Endometrium (tissue), 2 donors: ENCODE measurements around the gene POLR1E.
"Not testable (repeated sequence)": the region's sequence is repeated elsewhere in the genome, so short reads cannot be mapped to it uniquely, and the experiment has no call there.

Experiments
- FAIRE-seq: peaks from 2 replicates; lab custom pipeline; 2012; peaks lifted over from hg19 to GRCh38; lab: Jason Lieb, UNC
- donor health status: control.
- donor health status: control.

The POLR1E gene

DNA sequence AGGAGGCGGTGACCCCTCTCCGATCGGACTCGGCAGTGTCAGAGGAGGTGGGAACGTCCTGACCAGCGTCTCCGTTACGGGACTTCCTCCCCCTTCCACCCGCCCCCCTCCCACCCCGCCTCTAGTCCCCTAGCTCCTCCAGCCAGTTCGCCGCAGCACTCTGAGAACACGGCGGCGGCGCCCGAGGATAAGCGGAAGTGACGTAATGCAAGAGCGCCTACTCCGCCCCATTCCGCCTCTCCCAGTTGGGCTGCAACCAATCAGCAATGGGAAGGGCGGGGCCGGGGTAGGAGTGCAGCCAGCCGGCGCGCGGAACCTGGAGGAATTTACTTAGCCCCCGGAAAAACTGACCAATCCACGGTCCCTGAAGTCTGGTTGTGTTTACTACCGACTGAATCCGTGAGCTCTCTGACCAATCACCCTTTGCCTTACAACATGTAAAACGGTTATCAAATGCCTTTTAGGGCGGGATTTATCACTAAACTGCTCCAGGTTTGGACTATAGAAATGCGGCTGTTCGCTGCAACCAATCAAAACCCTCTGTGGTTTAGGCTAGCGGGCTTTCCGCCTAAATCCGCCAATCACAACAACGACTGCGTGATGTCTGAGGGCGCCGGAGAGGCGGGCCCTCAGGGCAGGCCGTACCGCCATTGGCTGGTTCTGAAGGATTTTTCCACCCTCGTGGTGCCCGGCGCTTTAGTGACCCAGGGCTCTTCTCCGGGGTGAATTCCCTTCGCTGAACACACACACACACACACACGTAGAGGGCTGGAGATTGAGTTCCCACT, 20.3 kb upstream of the POLR1E start, which contains the start of gene ZBTB5:
Gene ZBTB5, minus strand, starts transcription at position 202 of the 788 bp plus-strand sequence. CDS start 22,899 bp downstream, outside the sequence.
- FAIRE-seq, result peak; percentile 99

DNA sequence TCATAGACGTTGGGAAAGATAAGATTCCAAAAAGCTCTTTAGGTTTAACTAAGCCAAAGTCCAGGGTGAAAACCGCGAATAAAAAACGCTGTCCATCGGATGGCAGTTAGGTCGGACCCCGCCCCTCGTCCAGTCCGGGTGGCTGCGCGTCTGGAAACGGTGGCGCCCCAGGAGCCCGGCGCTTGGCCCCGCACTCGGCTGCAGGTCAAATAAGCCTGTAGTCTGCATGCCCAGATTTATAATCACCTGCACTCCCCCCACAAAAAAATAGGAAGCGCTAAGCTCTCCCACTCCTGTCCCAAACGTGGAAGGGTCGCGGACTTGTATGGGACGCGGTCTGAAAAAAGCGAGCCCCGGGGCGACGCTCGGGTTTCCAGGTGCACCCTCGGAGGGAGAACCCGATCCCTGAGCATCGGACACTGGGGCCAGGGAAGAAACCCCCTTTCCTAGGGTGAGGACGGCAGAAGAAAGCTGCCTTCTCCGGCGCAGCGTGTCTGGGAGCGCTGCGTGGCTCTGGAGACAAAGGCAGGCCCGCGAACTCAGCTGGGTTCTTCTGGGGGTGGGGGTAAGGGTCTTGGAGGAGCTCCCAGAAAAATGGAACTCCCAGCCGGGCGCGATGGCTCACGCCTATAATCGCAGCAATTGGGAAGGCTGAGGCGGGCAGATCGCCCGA, 19.6 kb upstream of the POLR1E start:
- FAIRE-seq, result no peak

DNA sequence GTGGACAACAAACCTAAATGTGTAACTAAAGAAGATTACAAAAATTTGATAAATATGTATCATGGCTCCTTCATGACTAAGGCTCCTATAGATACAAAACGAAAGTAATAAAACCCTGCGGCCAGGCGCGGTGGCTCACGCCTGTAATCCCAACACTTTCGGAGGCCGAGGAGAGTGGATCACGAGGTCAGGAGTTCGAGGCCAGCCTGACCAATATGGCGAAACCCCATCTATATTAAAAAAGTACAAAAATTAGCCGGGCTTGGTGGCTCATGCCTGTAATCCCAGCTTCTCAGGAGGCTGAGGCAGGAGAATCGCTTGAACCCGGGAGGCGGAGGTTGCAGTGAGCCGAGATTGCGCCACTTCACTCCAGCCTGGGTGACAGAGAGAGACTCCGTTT, 18.2 kb upstream of the POLR1E start:
- FAIRE-seq, result not testable (repeated sequence)

DNA sequence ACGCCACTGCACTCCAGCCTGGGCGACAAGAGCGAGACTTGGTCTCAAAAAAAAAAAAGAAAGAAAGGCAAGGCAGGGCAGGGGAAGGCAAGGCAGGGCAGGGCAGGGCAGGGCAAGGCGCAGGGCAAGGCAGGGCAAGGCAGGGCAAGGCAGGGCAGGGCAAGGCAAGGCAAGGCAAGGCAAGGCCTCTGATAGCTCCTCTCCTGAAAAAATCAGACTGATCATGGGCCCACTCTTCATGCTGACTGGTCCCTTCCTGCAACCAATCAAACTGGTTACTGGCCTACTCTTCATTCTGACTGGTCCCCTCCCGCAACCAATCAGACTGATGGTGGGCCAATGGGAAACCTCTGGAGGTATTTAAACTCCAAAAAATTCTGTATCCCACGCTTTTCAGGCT, 17.1 kb upstream of the POLR1E start:
- FAIRE-seq, result no peak

DNA sequence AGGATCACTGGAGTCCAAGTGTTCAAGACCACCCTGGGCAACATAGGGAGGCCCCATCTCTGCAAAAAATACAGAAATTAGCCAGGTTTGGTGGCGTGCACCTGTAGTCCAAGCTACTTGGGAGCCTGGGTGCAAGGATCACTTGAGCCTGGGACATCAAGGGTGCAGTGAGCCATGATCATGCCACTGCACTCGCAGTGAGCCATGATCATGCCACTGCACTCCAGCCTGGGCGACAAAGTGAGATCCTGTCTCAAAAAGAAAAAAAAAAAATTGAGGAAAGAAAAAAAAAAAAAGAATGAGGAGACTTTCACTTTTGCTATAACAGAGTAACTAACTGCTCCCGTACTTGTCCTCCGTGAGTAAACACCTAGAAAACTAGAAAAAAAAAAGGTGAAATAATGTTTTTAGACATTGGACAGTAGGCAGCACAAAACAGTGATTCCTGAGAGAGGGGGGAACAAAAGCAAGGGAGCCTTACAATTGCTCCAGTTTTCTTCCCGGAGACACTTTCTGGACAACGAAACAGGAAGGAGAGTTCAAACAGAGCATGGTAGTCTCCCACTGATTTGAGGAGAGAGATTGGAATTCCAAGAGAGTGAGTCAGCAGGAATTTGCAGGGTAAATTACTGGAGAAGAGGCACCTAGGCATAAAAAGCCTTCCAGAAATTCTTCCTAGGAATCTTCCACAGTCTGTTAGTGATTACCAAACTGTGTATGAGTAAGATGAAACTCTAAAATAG, 13.6 kb upstream of the POLR1E start:
- FAIRE-seq, result peak; percentile 93

DNA sequence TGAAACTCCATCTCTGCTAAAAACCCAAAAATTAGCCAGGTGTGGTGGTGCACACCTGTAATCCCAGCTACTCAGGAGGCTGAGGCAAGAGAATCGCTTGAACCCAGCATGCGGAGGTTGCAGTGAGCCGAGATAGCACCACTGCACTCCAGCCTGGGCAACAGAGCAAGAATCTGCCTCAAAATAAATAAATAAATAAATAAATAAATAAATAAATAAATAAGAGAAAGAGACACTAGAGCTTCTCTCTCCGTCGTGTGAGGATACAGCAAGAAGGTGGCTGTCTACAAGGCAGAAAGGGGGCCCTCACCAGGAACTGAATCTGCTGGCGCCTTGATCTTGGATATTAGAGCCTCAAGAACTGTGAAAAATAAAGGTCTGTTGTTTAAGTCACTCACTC, 11.8 kb upstream of the POLR1E start:
- not testable (repeated sequence) for FAIRE-seq

DNA sequence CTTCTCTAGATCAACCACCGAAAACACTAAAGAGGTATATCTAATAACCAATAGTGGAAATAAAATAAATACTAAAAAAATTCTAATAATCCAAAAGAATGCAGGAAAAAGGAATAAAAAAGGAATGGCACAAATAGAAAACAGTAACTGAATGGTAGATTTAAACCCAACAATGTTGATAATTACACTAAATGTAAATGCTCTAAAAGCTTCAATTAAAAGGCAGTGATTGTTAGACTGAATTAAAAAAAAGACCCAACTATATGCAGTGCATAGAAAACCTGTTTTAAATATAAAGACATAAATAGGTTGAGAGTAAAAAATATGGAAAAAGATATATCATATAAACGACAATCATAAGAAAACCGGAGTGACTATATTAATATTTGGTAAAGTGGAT, 11.3 kb upstream of the POLR1E start:
- no peak for FAIRE-seq

DNA sequence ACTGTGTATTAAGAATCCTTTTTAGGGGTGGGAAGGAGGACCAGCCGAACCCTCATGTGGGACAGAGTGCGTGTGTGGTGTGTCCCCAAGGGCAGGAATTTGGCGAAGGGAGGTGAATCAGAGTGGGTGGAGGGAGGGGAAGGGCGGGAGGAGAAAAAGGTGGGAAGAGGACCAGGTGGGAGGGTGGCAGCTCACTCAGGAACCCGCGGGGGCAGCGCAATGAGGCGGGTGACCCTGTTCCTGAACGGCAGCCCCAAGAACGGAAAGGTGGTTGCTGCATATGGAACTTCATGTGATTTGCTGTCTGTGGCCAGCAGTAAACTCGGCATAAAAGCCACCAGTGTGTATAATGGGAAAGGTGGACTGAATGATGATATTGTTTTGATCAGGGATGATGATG, 8.8 kb upstream of the POLR1E start:
- no peak for FAIRE-seq

DNA sequence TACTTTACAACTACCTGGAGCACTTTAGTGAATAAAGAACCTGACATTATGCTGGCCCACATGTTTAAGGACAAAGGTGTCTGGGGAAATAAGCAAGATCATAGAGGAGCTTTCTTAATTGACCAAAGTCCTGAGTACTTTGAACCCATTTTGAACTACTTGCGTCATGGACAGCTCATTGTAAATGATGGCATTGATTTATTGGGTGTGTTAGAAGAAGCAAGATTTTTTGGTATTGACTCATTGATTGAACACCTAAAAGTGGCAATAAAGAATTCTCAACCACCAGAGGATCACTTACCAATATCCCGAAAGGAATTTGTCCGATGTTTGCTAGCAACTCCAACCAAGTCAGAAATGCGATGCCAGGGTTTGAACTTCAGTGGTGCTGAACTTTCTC, 8.3 kb upstream of the POLR1E start:
- FAIRE-seq, result not testable (repeated sequence)

DNA sequence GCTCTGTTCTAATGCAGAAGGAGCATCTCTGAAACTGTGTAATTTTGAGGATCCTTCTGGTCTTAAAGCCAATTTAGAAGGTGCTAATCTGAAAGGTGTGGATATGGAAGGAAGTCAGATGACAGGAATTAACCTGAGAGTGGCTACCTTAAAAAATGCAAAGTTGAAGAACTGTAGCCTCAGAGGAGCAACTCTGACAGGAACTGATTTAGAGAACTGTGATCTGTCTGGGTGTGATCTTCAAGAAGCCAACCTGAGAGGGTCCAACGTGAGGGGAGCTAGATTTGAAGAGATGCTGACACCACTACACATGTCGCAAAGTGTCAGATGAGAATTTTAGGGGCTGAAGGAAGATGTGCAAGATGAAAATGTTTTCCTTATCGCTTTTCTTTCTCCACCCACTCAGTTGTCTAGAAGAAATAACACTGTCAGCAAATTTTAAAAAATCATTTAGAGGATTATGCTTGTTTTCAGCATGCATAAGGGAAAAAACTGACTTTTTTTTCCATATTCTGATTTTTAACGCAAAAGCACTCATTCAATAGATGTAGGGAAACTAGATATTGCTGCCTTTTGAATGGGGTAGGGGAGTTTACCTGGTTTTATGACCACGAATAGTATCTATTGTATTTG, 7.6 kb upstream of the POLR1E start:
- not testable (repeated sequence) for FAIRE-seq

DNA sequence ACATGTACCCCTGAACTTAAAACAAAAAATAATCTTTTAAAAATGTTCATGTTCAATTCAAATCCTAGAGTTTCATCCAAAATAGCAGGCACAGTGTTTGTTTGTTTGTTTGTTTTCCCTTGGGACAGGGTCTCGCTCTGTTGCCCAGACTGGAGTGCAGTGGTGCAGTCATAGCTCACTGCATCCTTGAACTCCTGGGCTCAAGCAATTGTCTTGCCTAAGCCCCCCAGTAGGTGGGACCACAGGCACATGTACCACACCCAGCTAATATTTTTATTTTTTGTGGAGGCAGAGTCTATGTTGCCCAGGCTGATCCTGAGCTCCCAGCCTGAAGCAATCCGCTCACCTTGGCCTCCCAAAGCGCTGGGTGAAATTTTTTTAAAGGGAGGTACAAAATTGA, 5.0 kb upstream of the POLR1E start:
- no peak for FAIRE-seq

DNA sequence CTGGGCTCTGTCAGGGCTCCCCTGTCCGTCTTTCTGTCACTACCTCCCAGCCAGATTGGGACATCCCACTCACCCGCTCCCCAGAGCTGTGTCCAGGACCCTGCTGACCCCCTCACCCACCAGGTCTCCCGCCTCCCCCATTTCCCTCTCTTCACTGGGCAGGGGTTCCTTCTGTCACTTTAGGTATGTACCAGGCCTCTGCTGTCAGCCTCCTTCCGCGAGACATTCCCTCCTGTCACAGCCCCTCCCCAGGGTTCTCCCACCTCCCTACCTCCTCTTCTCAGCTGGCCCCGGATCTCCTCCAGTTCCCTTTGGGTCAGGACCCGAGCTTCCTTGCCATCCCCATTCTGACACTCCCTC, 488 bp downstream of the POLR1E start:
- no peak for FAIRE-seq

DNA sequence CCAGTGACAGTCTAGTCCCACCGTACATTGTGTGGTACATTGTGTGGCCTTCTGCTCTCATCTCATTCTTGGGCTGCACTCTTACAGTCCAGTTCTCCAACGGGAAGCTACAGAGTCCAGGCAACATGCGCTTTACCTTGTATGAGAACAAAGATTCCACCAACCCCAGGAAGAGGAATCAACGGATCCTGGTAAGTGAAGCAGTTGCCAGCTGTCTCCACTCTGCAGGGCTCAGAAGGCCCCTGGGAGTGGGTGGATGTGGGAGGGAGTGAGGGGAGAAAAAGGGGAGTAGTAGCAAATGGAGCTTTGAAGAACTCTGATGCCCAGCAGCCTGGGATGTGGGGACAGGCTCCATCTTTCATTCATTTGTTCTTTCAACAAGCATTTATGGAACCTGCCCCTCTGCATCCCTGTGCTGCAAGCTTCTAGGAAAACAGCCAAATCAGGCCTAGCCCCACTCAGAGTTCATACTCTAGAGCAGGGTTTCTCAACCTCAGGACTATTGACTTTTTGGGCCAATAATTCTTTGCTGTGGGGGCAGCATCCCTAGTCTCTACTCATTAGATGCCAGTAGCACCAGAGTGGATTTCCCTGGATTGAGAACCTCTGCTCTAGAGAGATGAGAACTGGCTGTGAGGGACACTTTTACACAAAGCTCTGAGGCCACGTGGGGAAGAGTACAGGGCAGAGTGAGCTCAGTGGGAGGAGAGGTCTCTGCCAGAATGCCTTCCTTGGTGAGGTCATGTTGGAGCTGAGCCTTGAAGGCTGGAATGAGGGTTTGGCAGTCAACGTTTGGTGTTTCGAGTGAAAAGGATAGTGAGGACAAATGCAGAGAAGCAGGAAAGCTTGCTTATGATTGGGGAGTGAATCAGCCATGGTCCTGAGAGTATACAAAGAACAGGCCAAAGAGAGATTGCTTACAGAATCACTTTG, 1.1 kb downstream of the POLR1E start:
- FAIRE-seq, result no peak

DNA sequence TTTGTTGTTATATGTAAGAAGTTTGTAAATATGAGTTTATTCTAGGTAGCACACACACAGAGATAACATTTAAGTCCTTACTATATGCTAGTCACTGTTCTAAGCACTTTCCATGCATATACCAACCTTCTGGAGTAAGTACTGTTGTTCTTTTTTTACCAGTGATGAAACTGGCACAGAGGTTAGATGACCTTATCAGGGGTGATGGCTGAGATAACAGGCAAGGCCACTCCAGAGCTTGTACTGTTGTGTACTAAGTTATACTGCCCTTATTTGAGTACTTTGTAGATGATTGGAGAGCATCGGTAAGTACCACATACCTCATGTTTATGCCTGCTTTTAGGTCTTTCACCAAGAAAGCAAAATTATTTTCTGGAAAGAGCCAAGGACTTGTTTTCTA, 6.2 kb downstream of the POLR1E start:
- no peak for FAIRE-seq

DNA sequence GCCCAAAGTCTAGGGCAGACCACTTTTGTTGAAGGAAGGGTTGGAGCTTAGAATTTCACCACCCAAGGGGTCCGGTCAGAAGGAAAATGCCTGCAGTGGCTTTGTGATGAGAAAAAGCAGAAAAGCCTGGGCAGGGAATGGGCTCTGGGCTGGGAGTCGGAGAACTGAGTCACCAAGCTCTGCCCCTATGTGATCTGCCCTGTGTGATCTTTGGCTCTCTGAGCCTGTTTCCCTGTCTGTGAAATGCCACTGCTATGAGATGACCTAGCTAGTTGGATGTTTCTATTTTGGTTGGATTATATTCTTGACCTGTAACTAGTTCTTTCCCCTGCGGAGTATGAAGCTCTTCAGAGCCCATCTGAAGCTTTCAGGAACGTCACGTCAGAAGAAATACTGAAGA, 9.8 kb downstream of the POLR1E start:
- no peak for FAIRE-seq

DNA sequence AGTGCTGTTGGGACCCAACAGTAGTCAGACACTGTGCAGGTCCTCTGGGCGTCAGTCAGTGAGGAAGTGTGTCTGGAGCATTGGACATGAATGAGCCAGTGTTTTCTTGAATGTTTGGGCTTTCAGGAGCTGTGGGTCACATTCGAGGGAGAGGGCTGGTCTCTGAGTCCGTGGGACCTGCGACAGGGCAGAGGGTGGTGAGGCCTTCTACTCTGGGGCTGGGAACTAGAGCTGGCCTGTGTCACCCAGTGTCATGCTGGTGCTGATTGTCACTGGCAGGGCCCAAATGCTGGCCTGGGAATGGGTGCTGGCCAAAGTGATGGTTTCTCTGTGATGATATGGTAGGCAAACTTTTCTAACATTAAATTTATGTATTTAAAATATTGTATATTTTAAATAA, 10.3 kb downstream of the POLR1E start:
- FAIRE-seq, result no peak

DNA sequence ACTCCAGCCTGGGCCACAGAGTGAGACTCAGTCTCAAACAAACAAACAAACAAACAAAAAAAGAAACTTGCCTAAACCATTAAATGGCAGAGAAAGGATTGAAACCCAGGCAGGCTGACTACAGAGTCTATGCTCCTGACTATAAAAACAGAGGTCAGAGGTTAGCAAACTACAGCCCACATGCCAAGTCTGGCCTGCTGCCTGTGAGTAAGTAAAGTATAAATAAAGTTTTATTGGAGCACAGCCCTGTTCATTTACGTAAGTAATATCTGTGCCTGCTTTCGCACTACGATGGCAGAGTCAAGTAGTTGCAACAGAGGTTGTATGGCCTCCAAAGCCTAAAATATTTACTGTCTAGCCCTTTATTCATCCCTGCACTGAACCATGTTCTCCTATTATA, 11.6 kb downstream of the POLR1E start:
- FAIRE-seq, result no peak

DNA sequence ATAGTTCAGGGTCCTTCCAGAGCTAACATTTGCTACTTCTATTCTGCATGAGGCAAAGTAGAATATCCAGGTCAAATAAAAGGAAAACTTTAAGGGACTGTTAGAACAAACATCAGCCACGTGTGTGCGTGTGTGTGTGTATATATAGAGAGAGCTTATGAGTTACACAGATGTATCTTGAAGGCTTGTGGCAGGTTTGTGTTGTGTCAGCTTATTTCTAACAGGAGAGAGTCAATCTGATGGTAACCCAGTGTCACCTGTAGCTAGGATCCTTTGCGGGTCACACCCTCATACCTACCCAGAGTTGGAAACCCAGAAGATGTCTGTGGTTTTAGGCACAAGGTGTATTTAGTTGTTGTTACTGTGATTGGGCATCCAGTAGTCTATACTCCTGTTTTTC, 12.7 kb downstream of the POLR1E start:
- FAIRE-seq, result no peak

DNA sequence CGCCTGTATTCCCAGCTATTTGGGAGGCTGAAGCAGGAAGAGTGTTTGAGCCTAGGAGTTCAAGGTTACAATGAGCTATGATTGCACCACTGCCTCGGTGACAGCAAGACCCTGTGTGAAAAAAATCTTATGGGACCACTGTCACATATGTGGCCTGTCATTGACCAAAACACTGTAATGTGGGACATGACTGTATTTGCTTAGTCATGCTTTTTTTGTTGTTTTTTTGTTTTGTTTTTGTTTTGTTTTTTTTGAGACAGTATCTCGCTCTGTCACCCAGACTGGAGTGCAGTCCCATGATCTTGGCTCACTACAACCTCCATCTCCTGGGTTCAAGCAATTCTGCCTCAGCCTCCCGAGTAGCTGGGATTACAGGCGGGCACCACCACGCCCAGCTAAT, 13.5 kb downstream of the POLR1E start:
- no peak for FAIRE-seq

DNA sequence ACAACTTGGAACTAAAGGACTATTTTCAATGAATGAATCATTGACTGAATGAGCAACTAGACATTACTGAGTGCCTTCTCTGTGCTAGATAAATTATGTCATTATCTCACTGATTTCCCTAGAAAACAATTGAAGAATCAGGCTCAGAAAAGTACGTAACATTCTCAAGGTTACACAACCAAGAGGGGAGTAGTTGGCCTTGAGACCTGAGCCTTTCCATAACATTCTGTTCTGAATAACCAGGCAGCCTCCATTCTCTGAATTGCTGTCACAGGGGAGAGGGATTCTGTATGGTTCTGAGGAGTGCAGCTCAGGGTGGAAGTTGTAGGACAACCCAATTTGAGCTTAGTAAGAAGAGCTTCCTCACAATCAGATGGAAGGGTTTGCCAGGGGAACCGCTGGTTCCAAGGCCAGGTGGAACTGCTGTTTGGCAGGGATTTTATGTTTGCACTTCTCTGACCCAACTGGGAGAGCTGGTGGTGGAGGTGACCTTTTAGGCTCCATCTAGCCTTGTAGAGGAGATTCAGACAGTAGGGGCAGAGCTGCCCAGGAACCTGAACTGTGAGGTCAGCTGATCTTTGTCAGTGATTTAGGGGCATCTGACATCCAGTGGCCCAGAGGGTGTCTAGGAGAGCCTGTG, 16.3 kb downstream of the POLR1E start:
- FAIRE-seq, result no peak

DNA sequence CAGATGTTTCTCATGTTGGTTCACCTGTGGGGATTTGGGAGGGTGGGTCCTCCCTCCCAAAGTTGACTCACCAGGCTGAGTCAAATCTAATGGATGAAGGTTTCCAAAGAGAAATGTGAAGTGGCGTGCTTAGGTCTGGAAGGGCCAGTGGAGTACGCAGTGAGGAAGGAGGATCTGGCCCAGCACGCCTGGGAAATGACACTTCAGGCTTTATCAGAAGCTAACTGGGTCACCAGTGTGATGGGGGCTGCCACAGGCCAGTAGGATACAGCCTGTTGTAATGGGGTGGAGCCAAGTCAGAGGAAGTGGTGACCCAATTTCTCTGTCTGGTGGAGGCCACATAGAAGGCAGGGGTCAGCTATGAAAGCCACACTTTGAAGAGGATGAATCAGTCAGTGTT, 18.0 kb downstream of the POLR1E start:
- no peak for FAIRE-seq
